Measurements from ENCODE around the gene HDAC1.

DNA sequence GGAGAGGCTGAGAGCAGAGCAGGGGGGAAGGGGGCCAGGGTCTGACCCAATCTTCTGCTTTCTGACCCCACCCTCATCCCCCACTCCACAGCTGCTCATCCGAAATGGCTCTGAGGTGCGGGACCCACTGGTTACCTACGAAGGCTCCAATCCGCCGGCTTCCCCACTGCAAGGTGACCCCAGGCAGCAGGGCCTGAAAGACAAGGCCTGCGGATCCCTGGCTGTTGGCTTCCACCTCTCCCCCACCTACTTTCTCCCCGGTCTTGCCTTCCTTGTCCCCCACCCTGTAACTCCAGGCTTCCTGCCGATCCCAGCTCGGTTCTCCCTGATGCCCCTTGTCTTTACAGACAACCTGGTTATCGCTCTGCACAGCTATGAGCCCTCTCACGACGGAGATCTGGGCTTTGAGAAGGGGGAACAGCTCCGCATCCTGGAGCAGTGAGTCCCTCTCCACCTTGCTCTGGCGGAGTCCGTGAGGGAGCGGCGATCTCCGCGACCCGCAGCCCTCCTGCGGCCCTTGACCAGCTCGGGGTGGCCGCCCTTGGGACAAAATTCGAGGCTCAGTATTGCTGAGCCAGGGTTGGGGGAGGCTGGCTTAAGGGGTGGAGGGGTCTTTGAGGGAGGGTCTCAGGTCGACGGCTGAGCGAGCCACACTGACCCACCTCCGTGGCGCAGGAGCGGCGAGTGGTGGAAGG is 17.1 kb upstream of the HDAC1 start:
- TF ChIP-seq, protein P1, sequence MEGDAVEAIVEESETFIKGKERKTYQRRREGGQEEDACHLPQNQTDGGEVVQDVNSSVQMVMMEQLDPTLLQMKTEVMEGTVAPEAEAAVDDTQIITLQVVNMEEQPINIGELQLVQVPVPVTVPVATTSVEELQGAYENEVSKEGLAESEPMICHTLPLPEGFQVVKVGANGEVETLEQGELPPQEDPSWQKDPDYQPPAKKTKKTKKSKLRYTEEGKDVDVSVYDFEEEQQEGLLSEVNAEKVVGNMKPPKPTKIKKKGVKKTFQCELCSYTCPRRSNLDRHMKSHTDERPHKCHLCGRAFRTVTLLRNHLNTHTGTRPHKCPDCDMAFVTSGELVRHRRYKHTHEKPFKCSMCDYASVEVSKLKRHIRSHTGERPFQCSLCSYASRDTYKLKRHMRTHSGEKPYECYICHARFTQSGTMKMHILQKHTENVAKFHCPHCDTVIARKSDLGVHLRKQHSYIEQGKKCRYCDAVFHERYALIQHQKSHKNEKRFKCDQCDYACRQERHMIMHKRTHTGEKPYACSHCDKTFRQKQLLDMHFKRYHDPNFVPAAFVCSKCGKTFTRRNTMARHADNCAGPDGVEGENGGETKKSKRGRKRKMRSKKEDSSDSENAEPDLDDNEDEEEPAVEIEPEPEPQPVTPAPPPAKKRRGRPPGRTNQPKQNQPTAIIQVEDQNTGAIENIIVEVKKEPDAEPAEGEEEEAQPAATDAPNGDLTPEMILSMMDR (IDR thresholded peaks at IDR 0.05): no peak
- TF ChIP-seq ZFX (IDR thresholded peaks at IDR 0.05; ENCODE audit: borderline replicate concordance): no peak
